K562 (cell line): ENCODE measurements around the gene HMGCL. TPM values are rescaled to one million over a fixed set of nuclear protein-coding genes. Genes with fewer than 3 reads are reported as not detected.

ENCODE experiments used
- ADNP ChIP-seq: fragments of 200-800 bp; sonication (Bioruptor generic); IDR thresholded peaks from 2 replicates; pipeline ENCODE4 v1.6.1; 2016; ENCODE audit warnings: missing genetic modification characterization, missing compliant biosample characterization
- CAMTA2 ChIP-seq: fragments of 250-450 bp; sonication (Bioruptor Pico); conservative IDR thresholded peaks from 2 replicates; pipeline ENCODE4 v1.5.1; 2022
- CHD4 ChIP-seq: fragments of 200-600 bp; sonication (generic); IDR thresholded peaks from 3 replicates; pipeline ENCODE4 v1.6.1; 2012; ENCODE audit warnings: low read depth, mild to moderate bottlenecking, mixed read lengths, low read length, inconsistent platforms; ENCODE audit not compliant: insufficient read depth, insufficient replicate concordance, poor library complexity, severe bottlenecking
- KDM1A ChIP-seq, 2 experiments: fragments of 450-650 bp; IDR thresholded peaks; 2 replicates each; pipeline ENCODE4 v1.6.1; 2016; ENCODE audit warnings: mild to moderate bottlenecking in 2 of 2
- MEIS2 ChIP-seq: fragments of 450-650 bp; IDR thresholded peaks from 2 replicates; pipeline ENCODE4 v1.6.1; 2014; ENCODE audit warnings: mild to moderate bottlenecking; ENCODE audit not compliant: partially characterized antibody
- NFIC ChIP-seq: fragments of 450-650 bp; IDR thresholded peaks from 2 replicates; pipeline ENCODE4 v1.6.1; 2017; ENCODE audit warnings: mild to moderate bottlenecking, inconsistent platforms
- NR2C1 ChIP-seq, 2 experiments: fragments of 450-650 bp; IDR thresholded peaks; 2 replicates each; pipeline ENCODE4 v1.6.1; 2017; ENCODE audit warnings: mild to moderate bottlenecking in 2 of 2, antibody characterized with exemption in 1 of 2, inconsistent platforms in 1 of 2, missing compliant biosample characterization in 1 of 2, missing genetic modification characterization in 1 of 2
- POLR2G ChIP-seq: fragments of 200-400 bp; formaldehyde crosslinking; IDR thresholded peaks from 2 replicates; pipeline ENCODE4 v1.6.1; 2017; ENCODE audit warnings: low read depth, mild to moderate bottlenecking, antibody characterized with exemption, low read length, moderate library complexity
- RBM22 ChIP-seq: fragments of 200-400 bp; formaldehyde crosslinking; IDR thresholded peaks from 2 replicates; pipeline ENCODE4 v1.6.1; 2018; ENCODE audit warnings: low read length, low read depth; ENCODE audit not compliant: poor library complexity, severe bottlenecking
- RBM39 ChIP-seq: fragments of 200-400 bp; formaldehyde crosslinking; optimal IDR thresholded peaks from 2 replicates; pipeline ENCODE3; 2018; ENCODE audit warnings: low read depth, low read length
- SLC30A9 ChIP-seq: fragments of 250-450 bp; sonication (Bioruptor Pico); IDR thresholded peaks from 2 replicates; pipeline ENCODE4 v1.8.0; 2022; ENCODE audit warnings: mild to moderate bottlenecking, moderate library complexity
- SRF ChIP-seq, 2 experiments: fragments of 250-450, 450-650 bp in 1 of 2; sonication (Bioruptor Pico) in 1 of 2; sonication (generic) in 1 of 2; formaldehyde crosslinking; IDR thresholded peaks; 2 replicates each; pipeline versions ENCODE4 v1.5.0 to v1.5.1; 2020 to 2022; ENCODE audit warnings: mild to moderate bottlenecking in 1 of 2, missing genetic modification reagents in 1 of 2
- TOE1 ChIP-seq, 2 experiments: fragments of 450-650 bp in 1 of 2; sonication (generic) in 1 of 2; formaldehyde crosslinking in 1 of 2; IDR thresholded peaks; 2 replicates each; pipeline versions ENCODE4 v1.7.1 to v1.8.0; 2016 to 2022; ENCODE audit warnings: borderline replicate concordance in 2 of 2, mild to moderate bottlenecking in 2 of 2, antibody characterized with exemption in 1 of 2, inconsistent platforms in 1 of 2, low read depth in 1 of 2, missing genetic modification reagents in 1 of 2, moderate library complexity in 1 of 2
- ZBTB8A ChIP-seq: fragments of 450-650 bp; IDR thresholded peaks from 2 replicates; pipeline ENCODE4 v1.6.1; 2018; ENCODE audit warnings: mild to moderate bottlenecking, moderate library complexity; ENCODE audit not compliant: partially characterized antibody
- ZNF263 ChIP-seq: sonication (generic); formaldehyde crosslinking; IDR thresholded peaks from 2 replicates; pipeline ENCODE4 v1.8.0; 2022; ENCODE audit warnings: mild to moderate bottlenecking, missing genetic modification reagents, borderline replicate concordance
- ZNF551 ChIP-seq: fragments of 250-450 bp; sonication (Bioruptor Pico); IDR thresholded peaks from 2 replicates; pipeline ENCODE4 v1.5.0; 2021; ENCODE audit warnings: mild to moderate bottlenecking, moderate library complexity
- polyA plus RNA-seq, 8 experiments: library from polyadenylated mRNA; depleted of rRNA in 4 of 8; stranded (reverse) in 5 of 8; unstranded in 3 of 8; fragments of >200 nt; fragmentation: Nextera tagmentation in 2 of 8; fragmentation: Illumina TruSeq in 1 of 8; extraction: Ambion mirVana in 2 of 8; extraction: Trizol in 1 of 8; gene quantifications; 2 replicates each; pipeline versions ENCODE4 v1.2.1 to v1.2.3, GENCODE V29; 2011 to 2014; ENCODE audit warnings: inconsistent platforms in 1 of 8, missing spikeins in 1 of 8
- total RNA-seq, 7 experiments: library from RNA; depleted of rRNA in 6 of 7; stranded (reverse); fragments of >200 nt in 6 of 7; fragmentation: Illumina TruSeq in 2 of 7; extraction: Trizol in 2 of 7; gene quantifications; 2 replicates each; pipeline versions ENCODE4 v1.2.1 to v1.2.3, GENCODE V29; 2011 to 2021; ENCODE audit warnings: low replicate concordance in 1 of 7
- TF ChIP-seq, protein P1 (sequence below): sonication (generic); formaldehyde crosslinking; IDR thresholded peaks from 2 replicates; pipeline ENCODE4 v1.8.1; 2023; ENCODE audit warnings: mild to moderate bottlenecking, missing genetic modification reagents, moderate library complexity
- TF ChIP-seq, protein P2 (sequence below): fragments of 250-450 bp; sonication (Bioruptor Pico); IDR thresholded peaks from 2 replicates; pipeline ENCODE4 v1.9.0; 2021; ENCODE audit warnings: mild to moderate bottlenecking, inconsistent platforms

The HMGCL gene
- total and polyA plus RNA-seq, 9 of the 15 experiments (the other 6 are each of a cell fraction or from before 2014, with no cell fraction given) = 18.0 to 82.2 (median 24.2) TPM

GRCh38 chr1:23799570-23800399 is 25.4 kb downstream of the HMGCL start (continued):
- TF ChIP-seq, protein P1, sequence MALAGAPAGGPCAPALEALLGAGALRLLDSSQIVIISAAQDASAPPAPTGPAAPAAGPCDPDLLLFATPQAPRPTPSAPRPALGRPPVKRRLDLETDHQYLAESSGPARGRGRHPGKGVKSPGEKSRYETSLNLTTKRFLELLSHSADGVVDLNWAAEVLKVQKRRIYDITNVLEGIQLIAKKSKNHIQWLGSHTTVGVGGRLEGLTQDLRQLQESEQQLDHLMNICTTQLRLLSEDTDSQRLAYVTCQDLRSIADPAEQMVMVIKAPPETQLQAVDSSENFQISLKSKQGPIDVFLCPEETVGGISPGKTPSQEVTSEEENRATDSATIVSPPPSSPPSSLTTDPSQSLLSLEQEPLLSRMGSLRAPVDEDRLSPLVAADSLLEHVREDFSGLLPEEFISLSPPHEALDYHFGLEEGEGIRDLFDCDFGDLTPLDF (CRISPR knock-in tag) = peak; percentile 23; the same call in 1 of the 2 replicates
- TF ChIP-seq CHD4 = no peak
- no peak for TF ChIP-seq CAMTA2 (CRISPR knock-in tag)
- TF ChIP-seq MEIS2 = no peak
- TF ChIP-seq, protein P2, sequence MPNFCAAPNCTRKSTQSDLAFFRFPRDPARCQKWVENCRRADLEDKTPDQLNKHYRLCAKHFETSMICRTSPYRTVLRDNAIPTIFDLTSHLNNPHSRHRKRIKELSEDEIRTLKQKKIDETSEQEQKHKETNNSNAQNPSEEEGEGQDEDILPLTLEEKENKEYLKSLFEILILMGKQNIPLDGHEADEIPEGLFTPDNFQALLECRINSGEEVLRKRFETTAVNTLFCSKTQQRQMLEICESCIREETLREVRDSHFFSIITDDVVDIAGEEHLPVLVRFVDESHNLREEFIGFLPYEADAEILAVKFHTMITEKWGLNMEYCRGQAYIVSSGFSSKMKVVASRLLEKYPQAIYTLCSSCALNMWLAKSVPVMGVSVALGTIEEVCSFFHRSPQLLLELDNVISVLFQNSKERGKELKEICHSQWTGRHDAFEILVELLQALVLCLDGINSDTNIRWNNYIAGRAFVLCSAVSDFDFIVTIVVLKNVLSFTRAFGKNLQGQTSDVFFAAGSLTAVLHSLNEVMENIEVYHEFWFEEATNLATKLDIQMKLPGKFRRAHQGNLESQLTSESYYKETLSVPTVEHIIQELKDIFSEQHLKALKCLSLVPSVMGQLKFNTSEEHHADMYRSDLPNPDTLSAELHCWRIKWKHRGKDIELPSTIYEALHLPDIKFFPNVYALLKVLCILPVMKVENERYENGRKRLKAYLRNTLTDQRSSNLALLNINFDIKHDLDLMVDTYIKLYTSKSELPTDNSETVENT (CRISPR knock-in tag) = no peak
- TF ChIP-seq TOE1 (IDR thresholded peaks at IDR 0.05; ENCODE audit: borderline replicate concordance) = peak; percentile 62
- no peak for TF ChIP-seq TOE1 (CRISPR knock-in tag; IDR thresholded peaks at IDR 0.05; ENCODE audit: borderline replicate concordance, low read depth)
- TF ChIP-seq KDM1A (IDR thresholded peaks at IDR 0.05) = no peak
- no peak for TF ChIP-seq SLC30A9 (CRISPR knock-in tag)
- TF ChIP-seq NFIC = peak; percentile 41; the same call in 1 of the 2 replicates
- TF ChIP-seq ZNF551 (CRISPR knock-in tag) = no peak
- no peak for TF ChIP-seq SRF (CRISPR knock-in tag; IDR thresholded peaks at IDR 0.05)
- TF ChIP-seq RBM39 = no peak
- no peak for TF ChIP-seq ZBTB8A
- TF ChIP-seq RBM22 = no peak
- no peak for TF ChIP-seq ADNP (tag)
- TF ChIP-seq ZNF263 (CRISPR knock-in tag) = peak; percentile 11; the same call in 1 of the 2 replicates
- TF ChIP-seq NR2C1 (IDR thresholded peaks at IDR 0.05) = no peak; the same call in 1 of the 2 replicates
- peak; percentile 57; the same call in 1 of the 2 replicates for TF ChIP-seq NR2C1 (tag; IDR thresholded peaks at IDR 0.05)
- peak; percentile 77 for TF ChIP-seq POLR2G
